Right lobe of liver (tissue), 4 donors: ENCODE results near the gene GLRA1.

ENCODE experiments used
- POLR2A ChIP-seq: fragments of 450-650 bp; IDR thresholded peaks from one replicate; pipeline ENCODE4 v1.6.1; 2017; ENCODE audit warnings: antibody characterized with exemption, mild to moderate bottlenecking
- TF ChIP-seq, protein P1 (sequence below), 4 donors: fragments of 200-600 bp in 3 of 4; fragments of 450-650 bp in 1 of 4; IDR thresholded peaks; one replicate each; pipeline versions ENCODE4 v1.5.1 to v1.8.0; 2016 to 2022; ENCODE audit warnings: antibody characterized with exemption in 4 of 4, mild to moderate bottlenecking in 2 of 4
- donor health status: DM: no; HTN: no; CAD: no.
- donor health status: DM: no; HTN: no; CAD: no.
- donor health status: DM: no; HTN: yes; CAD: no.

DNA sequence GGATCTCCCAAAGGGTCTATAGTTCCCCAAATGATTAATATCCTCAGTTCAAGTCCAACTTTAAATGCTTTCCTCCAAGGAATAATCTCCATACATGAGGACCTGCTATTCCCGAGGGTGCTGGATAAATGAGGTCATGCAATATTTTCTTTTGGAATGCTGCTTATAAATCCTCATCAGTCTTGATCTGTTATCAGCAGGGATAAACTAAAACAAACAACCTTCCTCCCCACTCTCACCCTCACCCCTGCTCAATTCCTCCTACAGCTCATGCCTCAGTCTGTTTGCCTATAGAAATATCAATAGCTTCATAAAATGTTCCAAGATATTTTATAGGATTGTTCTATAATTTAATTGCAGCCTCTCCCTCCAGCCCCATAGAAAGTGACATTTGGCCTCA, 61.1 kb downstream of the GLRA1 start:
- TF ChIP-seq, protein P1, sequence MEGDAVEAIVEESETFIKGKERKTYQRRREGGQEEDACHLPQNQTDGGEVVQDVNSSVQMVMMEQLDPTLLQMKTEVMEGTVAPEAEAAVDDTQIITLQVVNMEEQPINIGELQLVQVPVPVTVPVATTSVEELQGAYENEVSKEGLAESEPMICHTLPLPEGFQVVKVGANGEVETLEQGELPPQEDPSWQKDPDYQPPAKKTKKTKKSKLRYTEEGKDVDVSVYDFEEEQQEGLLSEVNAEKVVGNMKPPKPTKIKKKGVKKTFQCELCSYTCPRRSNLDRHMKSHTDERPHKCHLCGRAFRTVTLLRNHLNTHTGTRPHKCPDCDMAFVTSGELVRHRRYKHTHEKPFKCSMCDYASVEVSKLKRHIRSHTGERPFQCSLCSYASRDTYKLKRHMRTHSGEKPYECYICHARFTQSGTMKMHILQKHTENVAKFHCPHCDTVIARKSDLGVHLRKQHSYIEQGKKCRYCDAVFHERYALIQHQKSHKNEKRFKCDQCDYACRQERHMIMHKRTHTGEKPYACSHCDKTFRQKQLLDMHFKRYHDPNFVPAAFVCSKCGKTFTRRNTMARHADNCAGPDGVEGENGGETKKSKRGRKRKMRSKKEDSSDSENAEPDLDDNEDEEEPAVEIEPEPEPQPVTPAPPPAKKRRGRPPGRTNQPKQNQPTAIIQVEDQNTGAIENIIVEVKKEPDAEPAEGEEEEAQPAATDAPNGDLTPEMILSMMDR (IDR thresholded peaks at IDR 0.05), result no peak
- no peak for TF ChIP-seq POLR2A
